ENCODE data around the gene SPINK1. TPM values are rescaled to one million over a fixed set of nuclear protein-coding genes. Genes with fewer than 3 reads are reported as not detected.
A peak's percentile ranks its signal among the peaks of the same experiment; 100 is the strongest.

Gene SPINK1
- total and polyA plus RNA-seq, 2 donors from 2014 or later: 2.2 to 234 TPM

DNA sequence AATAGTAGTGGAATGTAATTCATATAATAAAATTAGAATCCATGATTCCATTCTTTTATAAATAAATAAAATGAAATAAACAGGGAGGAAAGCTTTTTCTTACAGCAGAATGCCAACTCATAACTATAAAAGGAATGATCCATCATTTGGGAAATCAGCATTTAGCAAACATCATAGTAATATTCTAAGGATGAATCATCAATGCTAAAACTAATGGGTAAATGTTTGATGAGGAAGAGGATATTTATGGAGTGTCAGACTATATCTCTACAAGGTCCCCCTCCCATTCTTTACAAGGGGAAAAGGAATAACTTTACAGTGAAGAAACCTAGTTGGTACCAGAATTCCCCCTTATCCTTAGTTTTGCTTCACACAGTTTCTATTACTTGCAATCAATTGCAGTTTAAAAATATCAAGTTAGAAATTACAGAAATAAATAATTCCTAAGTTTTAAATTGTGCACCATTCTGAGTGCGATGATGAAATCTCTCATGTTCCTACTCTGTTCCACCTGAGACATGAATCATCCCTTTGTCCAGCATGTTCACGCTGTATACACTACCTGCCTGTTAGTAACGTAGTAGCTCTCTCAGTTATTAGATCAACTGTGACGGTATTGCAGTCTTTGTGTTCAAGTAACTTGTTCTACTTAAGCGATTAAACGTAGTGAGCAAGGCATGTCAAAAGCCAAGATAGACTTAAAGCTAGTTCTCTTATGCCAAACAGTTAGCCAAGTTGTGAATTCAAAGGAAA is 34.7 kb downstream of the SPINK1 start:
- DNase-seq (no peak), FAIRE-seq (no peak)
- intact Hi-C loops (cut with DNase I): no loop called here
- H3K4me1 ChIP-seq (ENCODE audit: control insufficient read depth in 2 of 3, insufficient read depth in 2 of 3, low read depth in 1 of 3, low read length in 3 of 3): no peaks in the 10 kb centered on the region
- no peaks in the 10 kb centered on the region for H3K36me3 ChIP-seq (ENCODE audit: control insufficient read depth in 2 of 3, insufficient read depth in 3 of 3, low read length in 3 of 3)
- no peak overlapping the region for H3K27ac ChIP-seq (ENCODE audit: low read depth in 2 of 2, low read length in 2 of 2)
- no peak overlapping the region for H3K4me3 ChIP-seq (ENCODE audit: low read length in 3 of 3)
- H3K27me3 ChIP-seq (ENCODE audit: control insufficient read depth, insufficient read depth, low read length): no peaks in the 10 kb centered on the region
- no peak overlapping the region for H3K9ac ChIP-seq (ENCODE audit: low read length in 3 of 3)
- no peaks in the 10 kb centered on the region for H3K9me3 ChIP-seq (ENCODE audit: control insufficient read depth in 2 of 3, insufficient read depth in 1 of 3, low read length in 3 of 3)
- TF ChIP-seq, protein P1, sequence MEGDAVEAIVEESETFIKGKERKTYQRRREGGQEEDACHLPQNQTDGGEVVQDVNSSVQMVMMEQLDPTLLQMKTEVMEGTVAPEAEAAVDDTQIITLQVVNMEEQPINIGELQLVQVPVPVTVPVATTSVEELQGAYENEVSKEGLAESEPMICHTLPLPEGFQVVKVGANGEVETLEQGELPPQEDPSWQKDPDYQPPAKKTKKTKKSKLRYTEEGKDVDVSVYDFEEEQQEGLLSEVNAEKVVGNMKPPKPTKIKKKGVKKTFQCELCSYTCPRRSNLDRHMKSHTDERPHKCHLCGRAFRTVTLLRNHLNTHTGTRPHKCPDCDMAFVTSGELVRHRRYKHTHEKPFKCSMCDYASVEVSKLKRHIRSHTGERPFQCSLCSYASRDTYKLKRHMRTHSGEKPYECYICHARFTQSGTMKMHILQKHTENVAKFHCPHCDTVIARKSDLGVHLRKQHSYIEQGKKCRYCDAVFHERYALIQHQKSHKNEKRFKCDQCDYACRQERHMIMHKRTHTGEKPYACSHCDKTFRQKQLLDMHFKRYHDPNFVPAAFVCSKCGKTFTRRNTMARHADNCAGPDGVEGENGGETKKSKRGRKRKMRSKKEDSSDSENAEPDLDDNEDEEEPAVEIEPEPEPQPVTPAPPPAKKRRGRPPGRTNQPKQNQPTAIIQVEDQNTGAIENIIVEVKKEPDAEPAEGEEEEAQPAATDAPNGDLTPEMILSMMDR (IDR thresholded peaks at IDR 0.05; ENCODE audit: borderline replicate concordance, extremely low read depth, insufficient read depth): no peak

- Histone ChIP-seq H3K9ac (ENCODE audit: low read length in 3 of 3) (no peak overlapping the region), H3K27me3 (ENCODE audit: control insufficient read depth, insufficient read depth, low read length) (no peaks in the 10 kb centered on the region), H3K36me3 (ENCODE audit: control insufficient read depth in 2 of 3, insufficient read depth in 3 of 3, low read length in 3 of 3) (no peaks in the 10 kb centered on the region), H3K4me3 (ENCODE audit: low read length in 3 of 3) (no peak overlapping the region), H3K27ac (ENCODE audit: low read depth in 2 of 2, low read length in 2 of 2) (no peak overlapping the region), H3K4me1 (ENCODE audit: control insufficient read depth in 2 of 3, insufficient read depth in 2 of 3, low read depth in 1 of 3, low read length in 3 of 3) (no peaks in the 10 kb centered on the region), H3K9me3 (ENCODE audit: control insufficient read depth in 2 of 3, insufficient read depth in 1 of 3, low read length in 3 of 3) (no peaks in the 10 kb centered on the region)
- DNase-seq (peak in 1 of 5 donors; percentile 54), FAIRE-seq (no peak)
- TF ChIP-seq, protein P1 (IDR thresholded peaks at IDR 0.05; ENCODE audit: borderline replicate concordance, extremely low read depth, insufficient read depth): no peak
- intact Hi-C loops (cut with DNase I): no loop called here
These were observed 40.3 kb downstream of the SPINK1 start for GRCh38 chr5:147791181-147791580.

- no peaks in the 10 kb centered on the region for H3K36me3 ChIP-seq (ENCODE audit: control insufficient read depth in 2 of 3, insufficient read depth in 3 of 3, low read length in 3 of 3)
- no peak for FAIRE-seq
- TF ChIP-seq, protein P1 (IDR thresholded peaks at IDR 0.05; ENCODE audit: borderline replicate concordance, extremely low read depth, insufficient read depth): no peak
- no peak overlapping the region for H3K4me3 ChIP-seq (ENCODE audit: low read length in 3 of 3)
- intact Hi-C loops (cut with DNase I): no loop called here
- H3K4me1 ChIP-seq (ENCODE audit: control insufficient read depth in 2 of 3, insufficient read depth in 2 of 3, low read depth in 1 of 3, low read length in 3 of 3): no peaks in the 10 kb centered on the region
- no peaks in the 10 kb centered on the region for H3K27me3 ChIP-seq (ENCODE audit: control insufficient read depth, insufficient read depth, low read length)
- peak in 1 of 5 donors; percentile 12 for DNase-seq
- no peak overlapping the region for H3K9ac ChIP-seq (ENCODE audit: low read length in 3 of 3)
- no peaks in the 10 kb centered on the region for H3K9me3 ChIP-seq (ENCODE audit: control insufficient read depth in 2 of 3, insufficient read depth in 1 of 3, low read length in 3 of 3)
- H3K27ac ChIP-seq (ENCODE audit: low read depth in 2 of 2, low read length in 2 of 2): no peak overlapping the region
These were observed 41.7 kb downstream of the SPINK1 start for GRCh38 chr5:147789820-147790219.

Measured in kidney (tissue), 14 donors.